Muscle layer of colon (tissue), 2 donors: Measurements from ENCODE around the gene SLC41A1.

Source experiments
- H3K27ac ChIP-seq: one replicate; pipeline ENCODE4 v1.7.0; 2013; ENCODE audit warnings: low read depth, mild to moderate bottlenecking, low read length, moderate library complexity
- H3K27me3 ChIP-seq, 2 donors: one replicate each; pipeline ENCODE4 v1.7.0; 2013; ENCODE audit warnings: low read length in 2 of 2, mild to moderate bottlenecking in 2 of 2; ENCODE audit not compliant: insufficient read depth in 2 of 2, control insufficient read depth in 1 of 2
- H3K36me3 ChIP-seq: one replicate; pipeline ENCODE4 v1.7.0; 2013; ENCODE audit warnings: mild to moderate bottlenecking, low read length; ENCODE audit not compliant: insufficient read depth
- H3K4me1 ChIP-seq: one replicate; pipeline ENCODE4 v1.7.0; 2013; ENCODE audit warnings: mild to moderate bottlenecking, low read length; ENCODE audit not compliant: insufficient read depth
- H3K4me3 ChIP-seq, 2 donors: one replicate each; pipeline ENCODE4 v1.7.0; 2013; ENCODE audit warnings: low read length in 2 of 2, low read depth in 1 of 2, mild to moderate bottlenecking in 1 of 2, moderate library complexity in 1 of 2
- H3K9ac ChIP-seq: one replicate; pipeline ENCODE4 v1.7.0; 2013; ENCODE audit warnings: low read length
- H3K9me3 ChIP-seq: one replicate; pipeline ENCODE4 v1.7.0; 2013; ENCODE audit warnings: mild to moderate bottlenecking, low read length
- donor health status: abdominal sarcoma.
- donor health status: Adenocarcinoma of cecum.

Gene SLC41A1

DNA sequence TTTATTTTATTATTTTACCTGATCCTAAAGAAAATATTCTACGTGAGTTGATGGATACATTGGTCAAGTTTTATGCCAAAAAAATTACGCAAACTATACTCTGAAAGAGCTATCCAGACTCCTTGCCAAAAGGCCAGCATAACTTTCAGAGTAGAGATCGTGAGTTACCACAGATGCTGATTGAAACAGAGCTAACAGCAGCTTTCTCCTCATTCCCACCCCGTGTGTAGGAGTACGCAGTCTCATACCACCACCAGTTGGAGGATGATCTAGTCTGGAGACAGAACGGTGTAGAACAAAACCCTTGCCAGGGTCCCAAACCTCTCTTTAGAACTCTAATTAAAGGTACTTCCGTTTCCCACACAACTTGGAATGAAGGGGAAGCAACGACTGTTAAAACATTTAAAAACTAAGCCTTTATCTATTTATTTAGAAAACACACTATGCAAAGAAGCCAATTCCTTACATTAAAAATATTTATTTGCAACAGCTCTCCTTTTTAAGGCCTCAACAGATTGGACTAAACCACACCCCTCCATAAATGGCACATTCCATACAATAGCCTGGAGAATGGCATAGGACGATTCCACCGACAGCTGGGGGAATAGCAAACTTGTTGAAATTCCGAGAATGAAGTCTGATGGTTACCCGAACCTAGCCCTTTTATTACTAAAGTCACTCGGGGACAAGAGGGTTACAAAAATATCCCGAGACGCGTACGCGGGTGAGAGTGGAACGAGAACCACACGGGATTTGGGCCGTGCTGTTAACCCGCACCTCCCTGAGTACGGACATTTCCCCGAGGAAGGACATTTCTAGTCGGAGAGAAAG lies 64.4 kb downstream of the SLC41A1 start:
- Histone ChIP-seq H3K9me3 (no peaks in the 10 kb centered on the region), H3K27ac (peak overlapping the region; percentile 79), H3K9ac (peak overlapping the region; percentile 92), H3K36me3 (no peaks in the 10 kb centered on the region), H3K4me3 (peak overlapping the region; percentile 66 to 92), H3K4me1 (peaks cover 30% of the 10 kb centered on the region), H3K27me3 (no peaks in the 10 kb centered on the region)

DNA sequence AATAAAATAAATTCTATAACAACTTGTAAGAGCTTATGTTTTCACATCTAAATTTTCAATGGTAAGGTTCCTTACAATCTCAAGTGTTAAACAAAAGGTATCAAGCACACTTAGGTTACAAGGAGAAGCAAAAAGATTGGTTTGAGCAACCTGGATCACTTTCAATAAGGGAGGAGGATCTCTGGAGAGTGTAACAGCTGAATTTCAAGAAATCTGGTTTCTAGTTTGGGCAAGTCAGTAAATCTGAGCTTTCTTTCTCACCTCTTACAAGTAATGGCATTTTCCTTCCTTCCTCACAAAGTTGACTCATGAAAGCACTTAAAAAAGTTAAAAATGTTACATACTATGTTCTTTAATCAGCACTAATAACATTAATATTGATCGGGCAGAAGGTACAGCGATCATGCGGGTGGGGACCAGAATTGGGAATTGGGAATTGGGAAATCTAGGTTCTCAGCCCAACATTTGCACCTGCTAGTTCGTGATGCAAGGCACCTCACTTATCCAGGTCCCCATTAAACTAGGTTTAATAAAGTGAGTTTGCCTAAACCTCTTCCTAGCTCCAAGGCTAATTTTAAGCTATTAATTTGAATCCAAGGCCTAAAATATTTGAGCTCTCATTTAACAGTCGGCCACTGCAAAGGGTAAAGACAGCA lies 66.1 kb downstream of the SLC41A1 start:
- Histone ChIP-seq H3K27me3 (no peaks in the 10 kb centered on the region), H3K4me1 (peaks cover 40% of the 10 kb centered on the region), H3K4me3 (no peak overlapping the region), H3K9me3 (no peaks in the 10 kb centered on the region), H3K27ac (no peak overlapping the region), H3K36me3 (no peaks in the 10 kb centered on the region), H3K9ac (no peak overlapping the region)

DNA sequence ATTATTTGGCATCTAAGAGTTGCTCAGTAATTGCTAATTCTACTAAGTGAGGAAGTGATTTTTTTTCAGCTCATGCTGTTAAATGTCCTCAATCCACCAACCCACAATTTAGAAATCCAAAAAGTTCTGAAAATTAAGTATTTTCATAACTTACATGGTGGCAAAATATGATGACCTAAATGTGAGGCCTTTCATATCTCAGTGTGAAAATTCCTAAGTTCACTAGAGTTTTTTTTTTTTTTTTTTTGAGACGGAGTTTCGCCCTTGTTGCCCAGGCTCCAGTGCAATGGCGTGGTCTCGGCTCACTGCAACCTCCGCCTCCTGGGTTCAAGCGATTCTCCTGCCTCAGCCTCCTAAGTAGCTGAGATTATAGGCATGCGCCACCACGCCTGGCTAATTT lies 68.6 kb downstream of the SLC41A1 start:
- H3K27ac ChIP-seq = no peak overlapping the region
- H3K36me3 ChIP-seq = no peaks in the 10 kb centered on the region
- no peak overlapping the region for H3K9ac ChIP-seq
- peaks cover 40% of the 10 kb centered on the region for H3K4me1 ChIP-seq
- H3K9me3 ChIP-seq = no peaks in the 10 kb centered on the region
- no peak overlapping the region for H3K4me3 ChIP-seq
- no peaks in the 10 kb centered on the region for H3K27me3 ChIP-seq

DNA sequence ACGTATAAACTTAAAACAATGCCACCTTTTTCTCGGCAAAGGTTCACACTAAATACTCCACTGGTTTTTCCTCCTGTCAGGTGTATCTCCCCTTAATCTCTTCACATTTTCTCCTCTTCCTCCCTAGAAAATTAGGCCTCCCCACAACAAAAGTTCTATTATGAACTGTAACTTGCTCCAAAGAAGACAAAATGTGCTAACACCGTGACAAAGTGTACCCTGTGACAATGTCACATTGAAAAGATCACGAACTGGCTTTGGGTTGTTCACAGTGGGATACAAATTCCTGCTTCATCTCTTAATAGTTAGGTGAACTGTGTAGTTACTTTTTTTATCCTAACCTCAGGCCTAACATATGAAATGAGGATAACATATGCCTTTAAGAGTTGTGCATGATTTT lies 69.0 kb downstream of the SLC41A1 start:
- no peak overlapping the region for H3K9ac ChIP-seq
- H3K27me3 ChIP-seq = no peaks in the 10 kb centered on the region
- H3K9me3 ChIP-seq = no peaks in the 10 kb centered on the region
- H3K4me1 ChIP-seq = peaks cover 40% of the 10 kb centered on the region
- no peak overlapping the region for H3K27ac ChIP-seq
- H3K36me3 ChIP-seq = no peaks in the 10 kb centered on the region
- H3K4me3 ChIP-seq = no peak overlapping the region

DNA sequence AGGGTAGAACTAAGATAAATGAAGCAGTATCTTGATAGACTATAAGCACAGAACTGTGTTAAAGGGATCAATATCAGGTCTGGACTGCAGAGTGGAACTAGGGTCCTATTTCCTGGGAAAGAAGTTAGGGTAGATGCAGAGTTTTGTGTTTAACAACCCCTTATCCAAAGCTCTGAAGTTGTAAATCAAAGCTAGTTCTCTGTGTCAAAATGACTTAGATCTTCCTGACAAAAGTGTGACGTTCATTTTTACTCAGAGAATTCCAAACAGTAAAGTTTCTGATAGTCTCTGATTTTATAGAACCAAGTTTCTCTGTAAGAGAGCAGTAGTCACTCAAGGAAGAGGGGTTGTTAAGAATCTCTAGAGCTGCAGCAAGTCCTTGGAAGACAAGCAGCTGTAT lies 71.3 kb downstream of the SLC41A1 start:
- Histone ChIP-seq H3K9me3 (no peaks in the 10 kb centered on the region), H3K27me3 (no peaks in the 10 kb centered on the region), H3K36me3 (no peaks in the 10 kb centered on the region), H3K4me1 (peaks cover 26% of the 10 kb centered on the region), H3K27ac (no peak overlapping the region), H3K9ac (no peak overlapping the region), H3K4me3 (no peak overlapping the region)

DNA sequence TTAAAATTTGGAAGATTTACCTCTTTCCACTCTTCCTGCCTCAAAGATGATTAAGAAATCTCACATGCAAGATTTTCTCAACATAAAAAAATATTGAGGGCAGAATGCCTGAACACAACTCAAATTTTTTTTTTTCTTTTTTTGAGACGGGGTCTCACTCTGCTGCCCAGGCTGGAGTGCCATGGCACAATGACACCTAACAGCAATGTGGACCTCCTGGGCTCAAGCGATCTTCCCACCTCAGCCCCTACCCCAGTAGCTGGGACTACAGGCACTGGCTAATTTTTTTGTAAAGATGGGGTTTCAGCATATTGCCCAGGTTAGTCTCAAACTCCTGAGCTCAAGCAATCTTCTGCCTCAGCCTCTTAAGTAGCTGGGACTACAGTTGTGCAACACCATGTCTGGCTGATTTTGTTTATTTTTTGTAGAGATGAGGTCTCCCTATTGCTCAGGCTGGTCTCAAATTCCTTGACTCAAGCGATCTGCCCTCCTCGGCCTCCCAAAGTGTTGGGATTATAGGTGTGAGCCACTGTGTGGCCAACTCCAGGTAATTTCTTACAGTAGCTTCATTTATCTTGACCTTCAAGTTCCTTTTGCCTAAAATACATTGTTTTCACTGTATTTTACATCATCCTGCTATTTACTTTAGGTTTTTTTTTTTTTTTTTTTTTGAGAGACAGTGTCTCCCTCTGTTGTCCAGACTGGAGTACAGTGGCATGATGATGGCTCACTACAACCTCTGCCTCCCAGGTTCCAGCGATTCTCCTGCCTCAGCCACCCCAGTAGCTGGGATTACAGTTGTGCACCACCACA lies 73.4 kb downstream of the SLC41A1 start:
- Histone ChIP-seq H3K9ac (no peak overlapping the region), H3K27me3 (no peaks in the 10 kb centered on the region), H3K4me1 (peaks cover 18% of the 10 kb centered on the region), H3K4me3 (no peak overlapping the region), H3K36me3 (no peaks in the 10 kb centered on the region), H3K9me3 (no peaks in the 10 kb centered on the region), H3K27ac (no peak overlapping the region)
